ENCODE results near the gene FEV. TPM values are rescaled to one million over a fixed set of nuclear protein-coding genes. Genes with fewer than 3 reads are reported as not detected.

Gene FEV
- total RNA-seq, 4 donors from 2014 or later = not detected

DNA sequence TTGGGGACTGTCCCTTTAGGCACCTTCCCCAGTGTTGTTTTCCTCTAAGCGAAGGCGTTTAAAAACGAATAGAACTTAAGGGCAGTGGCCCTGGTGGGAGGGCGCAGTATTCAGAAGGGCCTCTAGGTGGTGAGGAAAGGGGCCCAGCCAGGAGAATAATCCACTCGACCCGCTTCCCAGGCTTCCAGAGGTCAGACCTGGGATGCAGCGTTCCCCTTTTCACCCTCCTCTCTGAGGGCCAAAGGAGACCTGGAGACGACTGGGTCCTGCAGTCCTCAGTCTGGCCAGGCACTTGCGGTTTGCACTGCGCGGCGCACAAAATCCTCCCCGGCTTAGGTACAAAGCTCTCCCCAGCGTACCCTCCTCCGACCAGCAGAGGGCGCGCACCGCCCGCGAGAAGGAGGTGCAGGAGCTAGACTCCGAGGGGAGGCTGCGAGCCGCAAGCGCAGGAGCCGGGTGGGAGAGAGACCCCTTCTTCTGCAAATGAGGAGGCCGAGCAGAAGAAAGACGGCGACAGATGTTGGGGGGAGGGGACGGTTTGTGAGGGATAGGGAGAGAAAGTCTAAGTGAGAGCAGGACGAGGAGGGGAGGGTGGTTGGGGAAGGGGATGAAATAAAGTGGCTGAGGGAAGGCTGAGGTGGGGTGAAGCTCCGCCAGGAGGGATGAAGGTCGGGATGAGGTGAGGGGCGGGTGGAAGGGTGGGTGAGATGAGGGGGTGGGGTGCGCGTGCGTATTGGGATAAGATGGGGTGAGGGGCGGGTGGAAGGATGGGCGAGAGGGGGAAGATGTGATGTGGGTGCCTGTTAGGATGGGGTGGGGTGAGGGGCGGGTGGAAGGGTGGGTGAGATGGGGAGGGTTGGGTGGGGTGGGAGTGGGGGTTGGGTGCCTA, 4.9 kb downstream of the FEV start:
- DNase-seq (ENCODE audit: low spot score in 2 of 2) = peak; percentile 58 to 72
- Histone ChIP-seq H3K4me3 (peak overlapping the region in 2 of 4 donors; percentile 0 to 9), H3K27ac (no peak overlapping the region), H3K36me3 (no peaks in the 10 kb centered on the region), H3K27me3 (peaks cover 6 to 97% of the 10 kb centered on the region in 2 donors), H3K4me1 (peaks cover 0 to 52% (median 34%) of the 10 kb centered on the region in 4 donors), H3K9me3 (no peaks in the 10 kb centered on the region)
- WGBS, 2 donors = 1 to 3% methylated on average over 31 to 39 of the region's 39 CpGs
- TF ChIP-seq POLR2A (IDR thresholded peaks at IDR 0.05) (no peak), EP300 (IDR thresholded peaks at IDR 0.05) (no peak), CTCF (IDR thresholded peaks at IDR 0.05) (peak; percentile 78 to 93 (median 88))

DNA sequence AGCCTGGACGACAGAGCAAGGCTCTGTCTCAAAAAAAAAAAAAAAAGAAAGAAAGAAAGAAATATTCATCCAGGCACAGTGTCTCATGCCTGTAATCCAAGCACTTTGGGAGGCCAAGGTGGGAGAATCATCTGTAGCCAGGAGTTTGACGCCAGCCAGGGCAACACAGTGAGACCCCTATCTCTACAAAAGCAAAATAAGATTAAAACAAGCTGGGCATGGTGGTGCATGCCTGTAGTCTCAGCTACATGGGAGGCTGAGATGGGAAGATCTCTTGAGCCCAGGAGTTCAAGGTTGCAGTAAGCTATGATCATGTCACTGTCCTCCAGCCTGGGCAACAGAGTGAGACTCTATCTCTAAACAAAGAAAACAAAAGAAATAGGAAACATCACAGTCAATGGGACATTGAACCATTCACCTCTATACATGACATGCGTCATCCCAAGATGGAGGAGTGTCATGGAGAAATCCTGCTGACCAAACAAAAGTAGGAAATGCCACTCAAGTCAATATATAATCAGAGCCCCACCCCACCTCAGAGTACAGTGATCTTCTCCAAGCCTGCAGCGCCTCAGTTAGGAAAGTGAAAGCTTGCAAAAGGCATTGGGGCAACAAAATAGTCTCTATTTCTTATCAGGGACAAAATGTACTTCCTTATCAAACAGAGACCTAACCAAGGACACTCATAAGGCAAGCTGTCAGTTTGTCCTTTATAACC, 9.8 kb downstream of the FEV start:
- 68 to 75% methylated on average over 4 of the region's 4 CpGs for WGBS, 2 donors
- H3K36me3 ChIP-seq = no peaks in the 10 kb centered on the region
- TF ChIP-seq CTCF (IDR thresholded peaks at IDR 0.05) = no peak
- no peak for TF ChIP-seq POLR2A (IDR thresholded peaks at IDR 0.05)
- TF ChIP-seq EP300 (IDR thresholded peaks at IDR 0.05) = no peak
- H3K27me3 ChIP-seq = peaks cover 0 to 92% of the 10 kb centered on the region in 2 donors
- H3K9me3 ChIP-seq = peaks cover 0 to 5% (median 0%) of the 10 kb centered on the region in 4 donors
- H3K27ac ChIP-seq = no peak overlapping the region
- H3K4me3 ChIP-seq = no peak overlapping the region
- peaks cover 0 to 7% (median 3%) of the 10 kb centered on the region in 4 donors for H3K4me1 ChIP-seq
- no peak for DNase-seq (ENCODE audit: low spot score in 2 of 2)

DNA sequence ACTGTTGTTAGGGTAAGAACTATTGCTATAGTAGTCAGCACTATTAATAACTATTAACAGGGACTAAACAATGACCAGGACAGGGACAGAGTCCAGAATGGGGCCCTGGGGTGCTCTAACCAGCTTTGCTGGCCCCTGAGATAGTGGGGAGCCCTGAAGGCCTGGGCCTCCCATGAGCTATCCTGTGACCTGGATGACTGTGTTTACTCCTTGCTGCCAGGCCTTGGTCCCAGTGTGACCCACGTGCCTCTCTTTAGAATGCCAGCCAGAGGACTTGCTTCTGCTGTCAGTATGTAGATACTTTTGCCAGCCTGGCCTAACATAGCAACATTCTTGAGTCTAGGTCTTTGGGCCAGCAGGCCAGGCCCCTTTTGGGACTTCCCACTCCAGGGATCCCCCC, 14.1 kb downstream of the FEV start:
- 40% methylated on average over 1 of the region's 1 CpG; no CpG with 5 or more reads in 1 of the 2 donors for WGBS, 2 donors
- Histone ChIP-seq H3K27me3 (peaks cover 0 to 49% of the 10 kb centered on the region in 2 donors), H3K4me1 (no peaks in the 10 kb centered on the region), H3K9me3 (peaks cover 0 to 8% (median 0%) of the 10 kb centered on the region in 4 donors), H3K36me3 (no peaks in the 10 kb centered on the region), H3K4me3 (no peak overlapping the region), H3K27ac (no peak overlapping the region)
- TF ChIP-seq POLR2A (IDR thresholded peaks at IDR 0.05) (no peak), EP300 (IDR thresholded peaks at IDR 0.05) (no peak), CTCF (IDR thresholded peaks at IDR 0.05) (no peak)
- no peak for DNase-seq (ENCODE audit: low spot score in 2 of 2)

- DNase-seq (ENCODE audit: low spot score in 2 of 2) = no peak
- 44 to 49% methylated on average over 5 of the region's 5 CpGs for WGBS, 2 donors
- H3K27ac ChIP-seq = no peak overlapping the region
- H3K4me1 ChIP-seq = peaks cover 0 to 28% (median 4%) of the 10 kb centered on the region in 4 donors
- no peak for TF ChIP-seq EP300 (IDR thresholded peaks at IDR 0.05)
- TF ChIP-seq POLR2A (IDR thresholded peaks at IDR 0.05) = no peak
- no peak for TF ChIP-seq CTCF (IDR thresholded peaks at IDR 0.05)
- H3K9me3 ChIP-seq = no peaks in the 10 kb centered on the region
- H3K27me3 ChIP-seq = peaks cover 0 to 64% of the 10 kb centered on the region in 2 donors
- H3K36me3 ChIP-seq = no peaks in the 10 kb centered on the region
- H3K4me3 ChIP-seq = no peak overlapping the region
These were observed 20.8 kb downstream of the FEV start for GRCh38 chr2:218964041-218964771.
